ENCODE measurements around the gene INO80E.

GRCh38 chr16:30007378-30007895, 11.4 kb downstream of the INO80E start:
- TF ChIP-seq CTCF (IDR thresholded peaks at IDR 0.05; ENCODE audit: poor library complexity) (no peak), EZH2 (IDR thresholded peaks at IDR 0.05; ENCODE audit: borderline replicate concordance) (no peak), EZH2phosphoT487 (IDR thresholded peaks at IDR 0.05; ENCODE audit: low read depth, severe bottlenecking, unreplicated experiment) (no peak)

Data from hepatocyte (in vitro differentiated cells).